ENCODE data around the gene LARP1. TPM values are rescaled to one million over a fixed set of nuclear protein-coding genes. Genes with fewer than 3 reads are reported as not detected.

The LARP1 gene
- total and polyA plus RNA-seq, 10 of the 15 experiments (the other 5 are each of a cell fraction or from before 2014, with no cell fraction given), result 22.6 to 227 (median 60.8) TPM

DNA sequence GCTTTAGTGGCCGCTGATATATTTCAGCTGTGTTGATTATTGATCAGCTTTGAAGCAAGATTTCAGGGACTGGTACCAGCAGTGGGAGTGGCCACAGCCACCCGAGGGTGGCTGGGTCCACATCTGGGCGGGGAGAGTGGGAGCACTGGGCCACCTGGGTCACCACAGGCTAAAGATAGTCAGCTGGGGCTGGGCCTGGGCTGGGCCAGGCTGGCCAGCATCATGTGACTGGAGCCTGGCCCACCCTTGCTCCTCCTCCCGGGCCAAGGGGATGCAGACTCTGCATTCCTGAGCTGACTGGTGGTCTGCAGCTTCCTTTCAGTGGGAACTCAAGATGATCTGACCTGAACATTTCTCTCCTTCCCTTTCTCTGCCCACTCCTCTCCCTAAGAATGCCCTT lies 27.1 kb downstream of the LARP1 start:
- FAIRE-seq, result no peak
- ChIA-PET CTCF (no interaction called here), RAD21 (ENCODE audit: unreplicated experiment) (no interaction called here), SMC1A (ENCODE audit: uncharacterized antibody, unreplicated experiment) (interaction anchor here (0.8 to 1.6 kb wide), 3 partner anchors 10 to 22 kb away, joined by 3 read pairs; no protein-coding TSS in a partner anchor), POLR2A (interaction anchor here (1.3 kb wide), 1 partner anchor 14 kb away, joined by 5 read pairs; no protein-coding TSS in a partner anchor)
- H4K20me1 ChIP-seq (ENCODE audit: control insufficient read depth, insufficient read depth), result peaks cover 16% of the 10 kb centered on the region
- H3K79me2 ChIP-seq (ENCODE audit: control insufficient read depth, insufficient read depth, low read length), result peaks cover 93% of the 10 kb centered on the region
- 61% methylated on average over 4 of the region's 4 CpGs for WGBS (ENCODE audit: insufficient coverage, insufficient replicate concordance, low lambda C conversion rate, missing lambda C conversion rate)
- H3K36me3 ChIP-seq (ENCODE audit: control insufficient read depth in 2 of 2, insufficient read depth in 2 of 2, low read length in 1 of 2), result peaks cover 2 to 6% of the 10 kb centered on the region in 2 experiments
- H2AFZ ChIP-seq (ENCODE audit: control insufficient read depth, low read depth, low read length), result no peak overlapping the region
- BruUV-seq (replicated peaks), result no TSS peak
- in situ Hi-C loops (cut with MboI), result no loop called here
- H3K4me2 ChIP-seq (ENCODE audit: control insufficient read depth, insufficient read depth), result peak overlapping the region; percentile 44; the same call in 1 of the 2 replicates
- H3K4me3 ChIP-seq, result no peak overlapping the region
- H3K9ac ChIP-seq (ENCODE audit: control insufficient read depth, insufficient read depth, low read length), result 0 out of 2 replicates have a peak overlapping the region, but pooled peaks have one; percentile 40
- intact Hi-C loops (cut with micrococcal nuclease; ENCODE audit: unreplicated experiment), result no loop called here
- H3K27ac ChIP-seq (ENCODE audit: control insufficient read depth, insufficient read depth), result peak overlapping the region; percentile 45
- TF ChIP-seq RAD51 (IDR thresholded peaks at IDR 0.05), result 0 out of 2 replicates have a peak, but pooled peaks have one; percentile 32
- TF ChIP-seq NFIC (IDR thresholded peaks at IDR 0.05; ENCODE audit: low read depth, low read length), result no peak
- TF ChIP-seq, protein P1, sequence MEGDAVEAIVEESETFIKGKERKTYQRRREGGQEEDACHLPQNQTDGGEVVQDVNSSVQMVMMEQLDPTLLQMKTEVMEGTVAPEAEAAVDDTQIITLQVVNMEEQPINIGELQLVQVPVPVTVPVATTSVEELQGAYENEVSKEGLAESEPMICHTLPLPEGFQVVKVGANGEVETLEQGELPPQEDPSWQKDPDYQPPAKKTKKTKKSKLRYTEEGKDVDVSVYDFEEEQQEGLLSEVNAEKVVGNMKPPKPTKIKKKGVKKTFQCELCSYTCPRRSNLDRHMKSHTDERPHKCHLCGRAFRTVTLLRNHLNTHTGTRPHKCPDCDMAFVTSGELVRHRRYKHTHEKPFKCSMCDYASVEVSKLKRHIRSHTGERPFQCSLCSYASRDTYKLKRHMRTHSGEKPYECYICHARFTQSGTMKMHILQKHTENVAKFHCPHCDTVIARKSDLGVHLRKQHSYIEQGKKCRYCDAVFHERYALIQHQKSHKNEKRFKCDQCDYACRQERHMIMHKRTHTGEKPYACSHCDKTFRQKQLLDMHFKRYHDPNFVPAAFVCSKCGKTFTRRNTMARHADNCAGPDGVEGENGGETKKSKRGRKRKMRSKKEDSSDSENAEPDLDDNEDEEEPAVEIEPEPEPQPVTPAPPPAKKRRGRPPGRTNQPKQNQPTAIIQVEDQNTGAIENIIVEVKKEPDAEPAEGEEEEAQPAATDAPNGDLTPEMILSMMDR (IDR thresholded peaks at IDR 0.05 in 2 of 3, conservative IDR thresholded peaks at IDR 0.05 in 1 of 3; ENCODE audit: control insufficient read depth in 2 of 3, extremely low read depth in 1 of 3, insufficient read depth in 1 of 3, low read depth in 3 of 3, low read length in 3 of 3), result no peak
- TF ChIP-seq, protein P2, sequence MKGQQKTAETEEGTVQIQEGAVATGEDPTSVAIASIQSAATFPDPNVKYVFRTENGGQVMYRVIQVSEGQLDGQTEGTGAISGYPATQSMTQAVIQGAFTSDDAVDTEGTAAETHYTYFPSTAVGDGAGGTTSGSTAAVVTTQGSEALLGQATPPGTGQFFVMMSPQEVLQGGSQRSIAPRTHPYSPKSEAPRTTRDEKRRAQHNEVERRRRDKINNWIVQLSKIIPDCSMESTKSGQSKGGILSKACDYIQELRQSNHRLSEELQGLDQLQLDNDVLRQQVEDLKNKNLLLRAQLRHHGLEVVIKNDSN (IDR thresholded peaks at IDR 0.05; ENCODE audit: borderline replicate concordance, extremely low read length, insufficient read depth, low read depth, low read length), result peak; percentile 44
- TF ChIP-seq ZNF274 (IDR thresholded peaks at IDR 0.05; ENCODE audit: insufficient read depth, insufficient read length), result no peak
- TF ChIP-seq ZZZ3 (IDR thresholded peaks at IDR 0.05; ENCODE audit: control insufficient read depth, insufficient read length, low read depth), result no peak
- TF ChIP-seq SMAD1 (IDR thresholded peaks at IDR 0.05; ENCODE audit: low read depth, partially characterized antibody), result no peak
- no peak for TF ChIP-seq LARP7 (IDR thresholded peaks at IDR 0.05)
- TF ChIP-seq, protein P3, sequence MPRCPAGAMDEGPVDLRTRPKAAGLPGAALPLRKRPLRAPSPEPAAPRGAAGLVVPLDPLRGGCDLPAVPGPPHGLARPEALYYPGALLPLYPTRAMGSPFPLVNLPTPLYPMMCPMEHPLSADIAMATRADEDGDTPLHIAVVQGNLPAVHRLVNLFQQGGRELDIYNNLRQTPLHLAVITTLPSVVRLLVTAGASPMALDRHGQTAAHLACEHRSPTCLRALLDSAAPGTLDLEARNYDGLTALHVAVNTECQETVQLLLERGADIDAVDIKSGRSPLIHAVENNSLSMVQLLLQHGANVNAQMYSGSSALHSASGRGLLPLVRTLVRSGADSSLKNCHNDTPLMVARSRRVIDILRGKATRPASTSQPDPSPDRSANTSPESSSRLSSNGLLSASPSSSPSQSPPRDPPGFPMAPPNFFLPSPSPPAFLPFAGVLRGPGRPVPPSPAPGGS (IDR thresholded peaks at IDR 0.05; ENCODE audit: borderline replicate concordance, insufficient read depth, low read depth, low read length, poor library complexity, severe bottlenecking), result no peak
- TF ChIP-seq BRCA1 (IDR thresholded peaks at IDR 0.05; ENCODE audit: low read depth, low read length), result no peak
- no peak for TF ChIP-seq SREBF2 (IDR thresholded peaks at IDR 0.05; ENCODE audit: low read length)
- H3K27me3 ChIP-seq (replicated peaks in 1 of 2; ENCODE audit: control insufficient read depth in 2 of 2, insufficient read depth in 2 of 2, low read length in 1 of 2), result no peaks in the 10 kb centered on the region
- ATAC-seq, result peak; percentile 44
- H3K9me3 ChIP-seq (replicated peaks; ENCODE audit: control insufficient read depth, insufficient read depth, low read length), result no peaks in the 10 kb centered on the region
- no peak for DNase-seq (ENCODE audit: low read depth, low spot score)
- H3K4me1 ChIP-seq (ENCODE audit: control insufficient read depth, insufficient read depth, low read length), result peaks cover 49% of the 10 kb centered on the region

All from GM12878 (cell line).